Peyer's patch (tissue), 4 donors: ENCODE measurements around the gene KCNMA1. TPM values are rescaled to one million over a fixed set of nuclear protein-coding genes. Genes with fewer than 3 reads are reported as not detected.

Source experiments
- DNase-seq, 3 donors: peaks; one replicate each; pipeline ENCODE4 v3.0.0-alpha.2; 2017 to 2019
- H3K27ac ChIP-seq, 4 donors: fragments of 200-600 bp; sonication (generic); one replicate each; pipeline ENCODE4 v1.5.1; 2016 to 2019
- H3K27me3 ChIP-seq, 2 donors: fragments of 200-600 bp; sonication (generic); one replicate each; pipeline ENCODE4 v1.5.1; 2019
- H3K36me3 ChIP-seq, 3 donors: fragments of 200-600 bp; sonication (generic); one replicate each; pipeline ENCODE4 v1.5.1; 2016 to 2019
- H3K4me1 ChIP-seq, 4 donors: fragments of 200-600 bp; sonication (generic); one replicate each; pipeline ENCODE4 v1.5.1; 2016 to 2019
- H3K4me3 ChIP-seq, 4 donors: fragments of 200-600 bp; sonication (generic); 1 replicate in 3 of 4; 2 replicates in 1 of 4; pipeline ENCODE4 v1.5.1; 2016 to 2019; ENCODE audit warnings: mild to moderate bottlenecking in 1 of 4
- H3K9me3 ChIP-seq, 4 donors: fragments of 200-600 bp; sonication (generic); one replicate each; pipeline ENCODE4 v1.5.1; 2016 to 2019; ENCODE audit warnings: mild to moderate bottlenecking in 1 of 4
- CTCF ChIP-seq, 6 experiments: fragments of 450-650 bp in 4 of 6; fragments of 200-600 bp in 2 of 6; sonication (generic) in 1 of 6; IDR thresholded peaks; one replicate each; pipeline ENCODE4 v1.5.1; 2017 to 2019; ENCODE audit warnings: antibody characterized with exemption in 6 of 6, mild to moderate bottlenecking in 3 of 6, moderate library complexity in 1 of 6
- POLR2A ChIP-seq, 2 donors: fragments of 450-650 bp; IDR thresholded peaks; one replicate each; pipeline ENCODE4 v1.5.1; 2017; ENCODE audit warnings: antibody characterized with exemption in 2 of 2, mild to moderate bottlenecking in 2 of 2, moderate library complexity in 2 of 2
- total RNA-seq, 4 donors: library from RNA; depleted of rRNA; stranded (reverse); fragments of >200 nt; gene quantifications; one replicate each; pipeline ENCODE4 v1.1.0, GENCODE V29; 2016

The KCNMA1 gene
- total RNA-seq, 4 donors from 2014 or later, result 17.8 to 29.1 (median 23.9) TPM

- no peak for DNase-seq
- Histone ChIP-seq H3K4me1 (no peaks in the 10 kb centered on the region), H3K27ac (no peak overlapping the region), H3K27me3 (no peaks in the 10 kb centered on the region), H3K4me3 (no peak overlapping the region), H3K9me3 (no peaks in the 10 kb centered on the region), H3K36me3 (no peaks in the 10 kb centered on the region)
- no peak for TF ChIP-seq CTCF (IDR thresholded peaks at IDR 0.05)
- TF ChIP-seq POLR2A (IDR thresholded peaks at IDR 0.05), result no peak
Observed at GRCh38 chr10:77138541-77138940, 499.1 kb downstream of the KCNMA1 start.

- Histone ChIP-seq H3K9me3 (no peaks in the 10 kb centered on the region), H3K4me3 (no peak overlapping the region), H3K27me3 (no peaks in the 10 kb centered on the region), H3K27ac (no peak overlapping the region), H3K36me3 (no peaks in the 10 kb centered on the region), H3K4me1 (no peaks in the 10 kb centered on the region)
- no peak for DNase-seq
- no peak for TF ChIP-seq POLR2A (IDR thresholded peaks at IDR 0.05)
Observed at GRCh38 chr10:77135555-77135954, 502.1 kb downstream of the KCNMA1 start.

- TF ChIP-seq CTCF (IDR thresholded peaks at IDR 0.05) (no peak), POLR2A (IDR thresholded peaks at IDR 0.05) (no peak)
- H3K4me3 ChIP-seq, result no peak overlapping the region
- no peaks in the 10 kb centered on the region for H3K36me3 ChIP-seq
- no peaks in the 10 kb centered on the region for H3K4me1 ChIP-seq
- no peak for DNase-seq
- H3K27ac ChIP-seq, result no peak overlapping the region
- H3K9me3 ChIP-seq, result no peaks in the 10 kb centered on the region
- H3K27me3 ChIP-seq, result no peaks in the 10 kb centered on the region
Observed at GRCh38 chr10:77131214-77131613, 506.4 kb downstream of the KCNMA1 start.

GRCh38 chr10:77127243-77127642, 510.4 kb downstream of the KCNMA1 start:
- H3K36me3 ChIP-seq, result no peaks in the 10 kb centered on the region
- TF ChIP-seq CTCF (IDR thresholded peaks at IDR 0.05) (no peak), POLR2A (IDR thresholded peaks at IDR 0.05) (no peak)
- H3K4me3 ChIP-seq, result no peak overlapping the region
- no peaks in the 10 kb centered on the region for H3K27me3 ChIP-seq
- DNase-seq, result no peak
- H3K27ac ChIP-seq, result no peak overlapping the region
- no peaks in the 10 kb centered on the region for H3K9me3 ChIP-seq
- H3K4me1 ChIP-seq, result no peaks in the 10 kb centered on the region

- Histone ChIP-seq H3K27me3 (no peaks in the 10 kb centered on the region), H3K4me3 (no peak overlapping the region), H3K36me3 (no peaks in the 10 kb centered on the region), H3K9me3 (no peaks in the 10 kb centered on the region), H3K4me1 (no peaks in the 10 kb centered on the region), H3K27ac (no peak overlapping the region)
- no peak for DNase-seq
- TF ChIP-seq POLR2A (IDR thresholded peaks at IDR 0.05) (no peak), CTCF (IDR thresholded peaks at IDR 0.05) (no peak)
Observed at GRCh38 chr10:77125231-77125630, 512.4 kb downstream of the KCNMA1 start.

- Histone ChIP-seq H3K4me1 (no peaks in the 10 kb centered on the region), H3K27ac (no peak overlapping the region), H3K4me3 (no peak overlapping the region), H3K36me3 (no peaks in the 10 kb centered on the region), H3K27me3 (no peaks in the 10 kb centered on the region), H3K9me3 (no peaks in the 10 kb centered on the region)
- no peak for DNase-seq
- no peak for TF ChIP-seq POLR2A (IDR thresholded peaks at IDR 0.05)
- no peak for TF ChIP-seq CTCF (IDR thresholded peaks at IDR 0.05)
Observed at GRCh38 chr10:77123330-77123729, 514.3 kb downstream of the KCNMA1 start.
